Body of pancreas (tissue), 4 donors: ENCODE data around the gene OSCP1.

ENCODE experiments used
- POLR2A ChIP-seq, 3 donors: fragments of 450-650 bp; IDR thresholded peaks; one replicate each; pipeline ENCODE4 v1.6.1; 2016; ENCODE audit warnings: antibody characterized with exemption in 3 of 3, mild to moderate bottlenecking in 2 of 3
- TF ChIP-seq, protein P1 (sequence below), 7 experiments: fragments of 450-650 bp in 4 of 7; fragments of 200-600 bp in 3 of 7; sonication (generic) in 3 of 7; IDR thresholded peaks; one replicate each; pipeline ENCODE4 v1.5.1; 2016 to 2019; ENCODE audit warnings: antibody characterized with exemption in 7 of 7

DNA sequence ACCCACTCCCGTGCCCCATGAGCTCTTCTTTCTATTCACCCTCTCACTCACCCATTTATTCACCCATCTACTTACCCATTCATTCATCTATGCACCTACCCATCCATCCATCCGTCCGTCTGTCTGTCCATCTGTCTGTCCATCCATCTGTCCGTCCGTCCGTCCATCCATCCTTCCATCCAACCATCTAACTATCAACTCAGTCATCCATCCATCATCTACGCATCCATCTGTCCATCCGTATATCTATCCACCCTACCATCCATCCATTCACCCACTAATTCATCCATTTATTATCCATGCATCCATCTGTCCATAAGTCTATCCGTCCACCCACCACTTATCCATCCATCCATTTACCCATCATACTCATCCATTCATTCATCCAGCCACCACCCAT, 43.3 kb upstream of the OSCP1 start:
- no peak for TF ChIP-seq POLR2A (IDR thresholded peaks at IDR 0.05)
- TF ChIP-seq, protein P1, sequence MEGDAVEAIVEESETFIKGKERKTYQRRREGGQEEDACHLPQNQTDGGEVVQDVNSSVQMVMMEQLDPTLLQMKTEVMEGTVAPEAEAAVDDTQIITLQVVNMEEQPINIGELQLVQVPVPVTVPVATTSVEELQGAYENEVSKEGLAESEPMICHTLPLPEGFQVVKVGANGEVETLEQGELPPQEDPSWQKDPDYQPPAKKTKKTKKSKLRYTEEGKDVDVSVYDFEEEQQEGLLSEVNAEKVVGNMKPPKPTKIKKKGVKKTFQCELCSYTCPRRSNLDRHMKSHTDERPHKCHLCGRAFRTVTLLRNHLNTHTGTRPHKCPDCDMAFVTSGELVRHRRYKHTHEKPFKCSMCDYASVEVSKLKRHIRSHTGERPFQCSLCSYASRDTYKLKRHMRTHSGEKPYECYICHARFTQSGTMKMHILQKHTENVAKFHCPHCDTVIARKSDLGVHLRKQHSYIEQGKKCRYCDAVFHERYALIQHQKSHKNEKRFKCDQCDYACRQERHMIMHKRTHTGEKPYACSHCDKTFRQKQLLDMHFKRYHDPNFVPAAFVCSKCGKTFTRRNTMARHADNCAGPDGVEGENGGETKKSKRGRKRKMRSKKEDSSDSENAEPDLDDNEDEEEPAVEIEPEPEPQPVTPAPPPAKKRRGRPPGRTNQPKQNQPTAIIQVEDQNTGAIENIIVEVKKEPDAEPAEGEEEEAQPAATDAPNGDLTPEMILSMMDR (IDR thresholded peaks at IDR 0.05) = no peak
